ENCODE data around the gene SH2D6. TPM values are rescaled to one million over a fixed set of nuclear protein-coding genes. Genes with fewer than 3 reads are reported as not detected.
"Not testable (repeated sequence)": the region's sequence is repeated elsewhere in the genome, so short reads cannot be mapped to it uniquely, and the experiment has no call there.

SH2D6 gene
- total RNA-seq, 4 donors from 2014 or later, result 7.6 to 14.2 (median 11.4) TPM; not detected in 1

- DNase-seq, result no peak
- peaks cover 4 to 56% (median 40%) of the 10 kb centered on the region in 4 donors for H3K4me1 ChIP-seq
- no peaks in the 10 kb centered on the region for H3K9me3 ChIP-seq
- intact Hi-C loops (cut with DNase I; ENCODE audit: low total_unique reads) (no loop called here), in situ Hi-C loops (cut with MboI; ENCODE audit: low pct_ligation_motif_present in 1 of 4, low pct_unique_long_range_greater_than_20kb in 1 of 4, low sequenced_read_pairs in 3 of 4) (no loop called here)
- TF ChIP-seq POLR2AphosphoS5 (IDR thresholded peaks at IDR 0.05) (no peak), POLR2A (IDR thresholded peaks at IDR 0.05) (no peak), EP300 (IDR thresholded peaks at IDR 0.05; ENCODE audit: low read depth) (no peak), CTCF (IDR thresholded peaks at IDR 0.05) (no peak)
- peak overlapping the region; percentile 80 to 84 (median 81) for H3K27ac ChIP-seq
- no peak overlapping the region for H3K4me3 ChIP-seq
- WGBS, 2 donors (ENCODE audit: low coverage in 1 of 2), result 98 to 100% methylated on average over 1 to 5 of the region's 5 CpGs
- no peaks in the 10 kb centered on the region for H3K27me3 ChIP-seq
- no peaks in the 10 kb centered on the region for H3K36me3 ChIP-seq
These were observed 7.1 kb upstream of the SH2D6 start for GRCh38 chr2:85411405-85411748.

GRCh38 chr2:85413592-85414420 is 4.7 kb upstream of the SH2D6 start:
- intact Hi-C loops (cut with DNase I; ENCODE audit: low total_unique reads), result no loop called here
- H3K27me3 ChIP-seq, result no peaks in the 10 kb centered on the region
- H3K9me3 ChIP-seq, result no peaks in the 10 kb centered on the region
- in situ Hi-C loops (cut with MboI; ENCODE audit: low pct_ligation_motif_present in 1 of 4, low pct_unique_long_range_greater_than_20kb in 1 of 4, low sequenced_read_pairs in 3 of 4), result no loop called here
- peak; percentile 76 for DNase-seq
- H3K36me3 ChIP-seq, result no peaks in the 10 kb centered on the region
- WGBS, 2 donors (ENCODE audit: low coverage in 1 of 2), result 7 to 10% methylated on average over 8 to 37 of the region's 44 CpGs
- TF ChIP-seq CTCF (IDR thresholded peaks at IDR 0.05) (peak in 2 of 5 experiments; percentile 26 to 31), POLR2AphosphoS5 (IDR thresholded peaks at IDR 0.05) (peak in 2 of 3 donors; percentile 53 to 62), POLR2A (IDR thresholded peaks at IDR 0.05) (peak; percentile 55), EP300 (IDR thresholded peaks at IDR 0.05; ENCODE audit: low read depth) (no peak)
- peaks cover 8 to 49% (median 38%) of the 10 kb centered on the region in 4 donors for H3K4me1 ChIP-seq
- peak overlapping the region; percentile 23 to 53 (median 35) for H3K4me3 ChIP-seq
- peak overlapping the region; percentile 48 to 74 (median 68) for H3K27ac ChIP-seq

- 77 to 100% methylated on average over 1 to 5 of the region's 5 CpGs for WGBS, 2 donors (ENCODE audit: low coverage in 1 of 2)
- H3K4me3 ChIP-seq; intact Hi-C loops (cut with DNase I; ENCODE audit: low total_unique reads); H3K9me3 ChIP-seq; H3K36me3 ChIP-seq; H3K27me3 ChIP-seq; DNase-seq; in situ Hi-C loops (cut with MboI; ENCODE audit: low pct_ligation_motif_present in 1 of 4, low pct_unique_long_range_greater_than_20kb in 1 of 4, low sequenced_read_pairs in 3 of 4): not testable (repeated sequence)
- Histone ChIP-seq H3K27ac (peak overlapping the region in 3 of 4 donors; percentile 48 to 74 (median 69)), H3K4me1 (peaks cover 13 to 48% (median 39%) of the 10 kb centered on the region in 4 donors)
These were observed 4.1 kb upstream of the SH2D6 start for GRCh38 chr2:85414421-85414759.

GRCh38 chr2:85414761-85415553 is 3.6 kb upstream of the SH2D6 start:
- no peak overlapping the region for H3K27ac ChIP-seq
- WGBS, 2 donors (ENCODE audit: low coverage in 1 of 2), result 72 to 76% methylated on average over 5 to 7 of the region's 7 CpGs
- in situ Hi-C loops (cut with MboI; ENCODE audit: low pct_ligation_motif_present in 1 of 4, low pct_unique_long_range_greater_than_20kb in 1 of 4, low sequenced_read_pairs in 3 of 4), result no loop called here

More at GRCh38 chr2:85414761-85415553, 3.6 kb upstream of the SH2D6 start:
- no peak for DNase-seq
- no peaks in the 10 kb centered on the region for H3K36me3 ChIP-seq
- H3K9me3 ChIP-seq, result no peaks in the 10 kb centered on the region
- TF ChIP-seq EP300 (IDR thresholded peaks at IDR 0.05; ENCODE audit: low read depth), result no peak
- no peak for TF ChIP-seq CTCF (IDR thresholded peaks at IDR 0.05)
- TF ChIP-seq POLR2AphosphoS5 (IDR thresholded peaks at IDR 0.05), result no peak
- no peak for TF ChIP-seq POLR2A (IDR thresholded peaks at IDR 0.05)
- peaks cover 13 to 48% (median 37%) of the 10 kb centered on the region in 4 donors for H3K4me1 ChIP-seq
- intact Hi-C loops (cut with DNase I; ENCODE audit: low total_unique reads), result no loop called here
- no peak overlapping the region for H3K4me3 ChIP-seq
- H3K27me3 ChIP-seq, result no peaks in the 10 kb centered on the region
